B cell (primary cell): Measurements from ENCODE around the gene CCDC34. TPM values are rescaled to one million over a fixed set of nuclear protein-coding genes. Genes with fewer than 3 reads are reported as not detected.

Experiments used
- ATAC-seq: fragments of 200-7000 bp; cut with Tn5 transposase; one replicate; pipeline ENCODE4 v1.10.0; 2021; ENCODE audit warnings: low read depth, mild to moderate bottlenecking, moderate number of reproducible peaks, moderate library complexity
- CTCF ChIA-PET: fragments of 350-600 bp; sonication (Branson Sonifier 250); formaldehyde crosslinking; loops from one replicate; lab custom pipeline; 2021; ENCODE audit warnings: antibody characterized with exemption, inconsistent platforms; lab: Charles Lee
- POLR2A ChIA-PET: fragments of 350-600 bp; sonication (Branson Sonifier 250); formaldehyde crosslinking; loops from one replicate; lab custom pipeline; 2021; ENCODE audit warnings: antibody characterized with exemption; lab: Charles Lee
- DNase-seq: peaks from one replicate; pipeline ENCODE4 v3.0.0; 2013
- H2AFZ ChIP-seq: 2 replicates; pipeline ENCODE4 v1.6.1; 2012; ENCODE audit warnings: mild to moderate bottlenecking, low read depth, low read length; ENCODE audit not compliant: insufficient read depth, poor library complexity, severe bottlenecking
- H3K27ac ChIP-seq, 2 donors: 1 replicate in 1 of 2; 2 replicates in 1 of 2; pipeline ENCODE4 v1.5.1; 2012 to 2013; ENCODE audit warnings: low read length in 2 of 2, mild to moderate bottlenecking in 2 of 2, moderate library complexity in 1 of 2
- H3K27me3 ChIP-seq, 4 experiments: fragments of 200-600 bp in 1 of 4; sonication (generic) in 1 of 4; replicated peaks in 1 of 4; 1 replicate in 2 of 4; 2 replicates in 2 of 4; pipeline versions ENCODE4 v1.6.1 to v1.7.0; 2013 to 2016; ENCODE audit warnings: low read length in 3 of 4, mild to moderate bottlenecking in 2 of 4, mixed read lengths in 1 of 4, moderate library complexity in 1 of 4; ENCODE audit not compliant: insufficient read depth in 4 of 4, control insufficient read depth in 3 of 4; ENCODE audit errors: control extremely low read depth in 1 of 4
- H3K36me3 ChIP-seq, 2 experiments: replicated peaks in 1 of 2; 1 replicate in 1 of 2; 2 replicates in 1 of 2; pipeline versions ENCODE4 v1.6.1 to v1.7.1; 2013; ENCODE audit warnings: low read length in 1 of 2; ENCODE audit not compliant: insufficient read depth in 2 of 2, control insufficient read depth in 1 of 2; ENCODE audit errors: control extremely low read depth in 1 of 2, extremely low read depth in 1 of 2
- H3K4me1 ChIP-seq, 2 donors: fragments of 200-600 bp in 1 of 2; sonication (generic) in 1 of 2; 1 replicate in 1 of 2; 2 replicates in 1 of 2; pipeline versions ENCODE4 v1.5.1 to v1.6.1; 2013 to 2017; ENCODE audit warnings: low read length in 2 of 2; ENCODE audit not compliant: control insufficient read depth in 2 of 2, insufficient read depth in 2 of 2
- H3K4me2 ChIP-seq: replicated peaks from 2 replicates; pipeline ENCODE3; 2012; ENCODE audit warnings: mild to moderate bottlenecking, low read depth, low read length; ENCODE audit not compliant: poor library complexity, severe bottlenecking
- H3K4me3 ChIP-seq, 5 experiments: fragments of 200-600 bp in 1 of 5; sonication (generic) in 1 of 5; 1 replicate in 3 of 5; 2 replicates in 2 of 5; pipeline versions ENCODE4 v1.5.1 to v1.7.0; 2011 to 2016; ENCODE audit warnings: low read length in 4 of 5, mild to moderate bottlenecking in 4 of 5, low read depth in 2 of 5, control low read depth in 1 of 5, moderate library complexity in 1 of 5; ENCODE audit not compliant: insufficient read depth in 1 of 5; ENCODE audit errors: control extremely low read depth in 1 of 5, extremely low read depth in 1 of 5
- H3K79me2 ChIP-seq: fragments of 200-600 bp; sonication (generic); one replicate; pipeline ENCODE4 v1.6.0; 2016; ENCODE audit warnings: low read length; ENCODE audit not compliant: control insufficient read depth, insufficient read depth
- H3K9ac ChIP-seq: fragments of 200-600 bp; sonication (generic); 2 replicates; pipeline ENCODE4 v1.6.1; 2017; ENCODE audit warnings: mild to moderate bottlenecking, low read length, moderate library complexity
- H3K9me3 ChIP-seq, 3 donors: one replicate each; pipeline versions ENCODE4 v1.6.1 to v1.7.1; 2013; ENCODE audit warnings: low read length in 2 of 3; ENCODE audit not compliant: control insufficient read depth in 2 of 3, insufficient read depth in 1 of 3; ENCODE audit errors: control extremely low read depth in 1 of 3
- H4K20me1 ChIP-seq: 2 replicates; pipeline ENCODE4 v1.6.0; 2012; ENCODE audit warnings: mild to moderate bottlenecking, low read length; ENCODE audit not compliant: insufficient read depth, control insufficient read depth, poor library complexity, severe bottlenecking
- H3K27ac Mint-ChIP-seq: one replicate; pipeline ENCODE4 v1.8.0; 2021; ENCODE audit warnings: mixed read lengths
- H3K27me3 Mint-ChIP-seq: one replicate; pipeline ENCODE4 v1.8.0; 2021; ENCODE audit warnings: mixed read lengths
- H3K4me1 Mint-ChIP-seq: one replicate; pipeline ENCODE4 v1.8.0; 2021; ENCODE audit warnings: mixed read lengths
- H3K4me3 Mint-ChIP-seq: one replicate; pipeline ENCODE4 v1.8.0; 2021; ENCODE audit warnings: mixed read lengths
- H3K9me3 Mint-ChIP-seq: one replicate; pipeline ENCODE4 v1.8.0; 2022; ENCODE audit warnings: mixed read lengths; ENCODE audit not compliant: insufficient read depth
- EZH2 ChIP-seq: IDR thresholded peaks from 2 replicates; pipeline ENCODE4 v1.6.1; 2012; ENCODE audit warnings: borderline replicate concordance, low read depth, mild to moderate bottlenecking, moderate library complexity, low read length; ENCODE audit not compliant: insufficient read depth, poor library complexity, severe bottlenecking
- WGBS: methylation state at CpG from one replicate; pipeline ENCODE4 v1.1.5; 2013; ENCODE audit warnings: missing lambda C conversion rate; ENCODE audit not compliant: insufficient coverage; 5-methylcytosine and 5-hydroxymethylcytosine counted together
- intact Hi-C: fragments of 100-400 bp; cut with micrococcal nuclease; formaldehyde crosslinking; loops from one replicate; pipeline ENCODE4 v1.10.0; 2022
- polyA plus RNA-seq: library from polyadenylated mRNA; depleted of rRNA; stranded (reverse); fragments of >200 nt; gene quantifications from 2 replicates; pipeline ENCODE4 v1.2.3, GENCODE V29; 2012
- total RNA-seq, 2 donors: library from RNA; stranded (reverse); fragments of 120-200 nt in 1 of 2; gene quantifications; 1 replicate in 1 of 2; 2 replicates in 1 of 2; pipeline versions ENCODE4 v1.2.3 to v1.2.4, GENCODE V29; 2013 to 2022
- TF ChIP-seq, protein P1 (sequence below): fragments of 200-600 bp; IDR thresholded peaks from one replicate; pipeline ENCODE4 v1.8.0; 2022; ENCODE audit warnings: antibody characterized with exemption, mild to moderate bottlenecking

The CCDC34 gene
- total and polyA plus RNA-seq, 2 donors (not counting 1 experiment from before 2014, with no cell fraction given) = 0.94 to 4.1 TPM

DNA sequence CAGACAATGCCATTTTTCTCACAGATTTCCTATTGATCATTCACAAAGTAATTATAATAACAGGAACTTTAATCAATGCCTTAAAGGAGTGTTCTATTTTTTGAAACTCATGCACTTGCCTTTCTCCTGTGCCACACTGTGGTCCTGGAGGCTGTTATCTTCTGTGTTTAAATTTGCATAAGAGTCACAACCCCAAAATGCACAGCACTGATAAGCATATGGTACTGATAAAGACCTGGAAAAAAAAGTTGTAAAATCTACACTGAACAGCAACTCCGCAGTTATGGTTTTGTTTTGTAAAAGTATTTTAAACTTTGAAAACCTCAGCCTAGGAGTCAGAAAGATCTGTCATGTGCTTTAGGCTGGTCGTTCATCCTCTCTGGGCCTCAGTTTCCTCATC lies 9.1 kb upstream of the CCDC34 start:
- Histone ChIP-seq H3K4me1 (no peaks in the 10 kb centered on the region), H3K79me2 (no peaks in the 10 kb centered on the region), H3K9ac (no peak overlapping the region), H3K9me3 (no peaks in the 10 kb centered on the region), H3K4me3 (no peak overlapping the region), H3K27me3 (no peaks in the 10 kb centered on the region), H3K27ac (no peak overlapping the region), H2AFZ (no peak overlapping the region), H3K4me2 (no peak overlapping the region), H3K36me3 (no peaks in the 10 kb centered on the region), H4K20me1 (no peaks in the 10 kb centered on the region)
- H3K27ac Mint-ChIP-seq = no peak overlapping the region
- no peaks in the 10 kb centered on the region for H3K4me1 Mint-ChIP-seq
- no peaks in the 10 kb centered on the region for H3K27me3 Mint-ChIP-seq
- intact Hi-C loops = no loop called here
- 100% methylated on average over 1 of the region's 2 CpGs for WGBS
- TF ChIP-seq, protein P1, sequence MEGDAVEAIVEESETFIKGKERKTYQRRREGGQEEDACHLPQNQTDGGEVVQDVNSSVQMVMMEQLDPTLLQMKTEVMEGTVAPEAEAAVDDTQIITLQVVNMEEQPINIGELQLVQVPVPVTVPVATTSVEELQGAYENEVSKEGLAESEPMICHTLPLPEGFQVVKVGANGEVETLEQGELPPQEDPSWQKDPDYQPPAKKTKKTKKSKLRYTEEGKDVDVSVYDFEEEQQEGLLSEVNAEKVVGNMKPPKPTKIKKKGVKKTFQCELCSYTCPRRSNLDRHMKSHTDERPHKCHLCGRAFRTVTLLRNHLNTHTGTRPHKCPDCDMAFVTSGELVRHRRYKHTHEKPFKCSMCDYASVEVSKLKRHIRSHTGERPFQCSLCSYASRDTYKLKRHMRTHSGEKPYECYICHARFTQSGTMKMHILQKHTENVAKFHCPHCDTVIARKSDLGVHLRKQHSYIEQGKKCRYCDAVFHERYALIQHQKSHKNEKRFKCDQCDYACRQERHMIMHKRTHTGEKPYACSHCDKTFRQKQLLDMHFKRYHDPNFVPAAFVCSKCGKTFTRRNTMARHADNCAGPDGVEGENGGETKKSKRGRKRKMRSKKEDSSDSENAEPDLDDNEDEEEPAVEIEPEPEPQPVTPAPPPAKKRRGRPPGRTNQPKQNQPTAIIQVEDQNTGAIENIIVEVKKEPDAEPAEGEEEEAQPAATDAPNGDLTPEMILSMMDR = no peak
- no peak for TF ChIP-seq EZH2
- H3K4me3 Mint-ChIP-seq = no peak overlapping the region
- no peaks in the 10 kb centered on the region for H3K9me3 Mint-ChIP-seq
- CTCF ChIA-PET = no interaction called here
- no peak for DNase-seq
- POLR2A ChIA-PET = no interaction called here
- ATAC-seq = no peak

DNA sequence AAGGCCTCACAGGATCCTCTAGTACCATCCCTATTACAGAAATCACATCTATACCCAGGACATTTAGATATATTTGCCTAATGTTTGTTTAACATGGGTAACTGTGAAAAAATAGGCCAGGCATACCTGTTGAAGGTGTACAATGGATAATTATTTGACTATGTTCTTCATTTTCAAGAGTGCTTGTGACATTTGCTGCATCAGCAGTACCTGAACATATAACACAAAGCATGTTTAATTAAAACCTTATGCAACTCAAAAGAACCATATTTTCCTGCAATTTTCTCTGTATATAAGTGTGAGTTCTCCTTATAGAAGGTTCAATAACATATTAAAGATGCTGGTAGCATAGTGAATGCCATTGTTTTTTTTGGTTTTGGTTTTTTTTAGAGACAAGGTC lies 8.5 kb upstream of the CCDC34 start:
- Histone ChIP-seq H3K27me3 (no peaks in the 10 kb centered on the region), H2AFZ (no peak overlapping the region), H3K4me1 (no peaks in the 10 kb centered on the region), H3K4me3 (no peak overlapping the region), H3K79me2 (no peaks in the 10 kb centered on the region), H3K9ac (no peak overlapping the region), H3K4me2 (no peak overlapping the region), H3K9me3 (no peaks in the 10 kb centered on the region), H3K36me3 (no peaks in the 10 kb centered on the region), H3K27ac (no peak overlapping the region), H4K20me1 (no peaks in the 10 kb centered on the region)
- ChIA-PET POLR2A (no interaction called here), CTCF (no interaction called here)
- TF ChIP-seq EZH2 = no peak
- TF ChIP-seq, protein P1 = no peak
- Mint-ChIP-seq H3K4me1 (no peaks in the 10 kb centered on the region), H3K9me3 (no peaks in the 10 kb centered on the region), H3K27ac (no peak overlapping the region), H3K27me3 (no peaks in the 10 kb centered on the region), H3K4me3 (no peak overlapping the region)
- ATAC-seq (no peak), DNase-seq (no peak)
- intact Hi-C loops = no loop called here
